GM12874 (cell line): ENCODE data around the gene CABLES1.

Experiments used
- TF ChIP-seq, protein P1 (sequence below): IDR thresholded peaks from 2 replicates; pipeline ENCODE4 v1.5.1; 2011; ENCODE audit warnings: low read depth, mild to moderate bottlenecking, control low read depth, low read length, moderate library complexity; ENCODE audit not compliant: insufficient read depth

The CABLES1 gene

DNA sequence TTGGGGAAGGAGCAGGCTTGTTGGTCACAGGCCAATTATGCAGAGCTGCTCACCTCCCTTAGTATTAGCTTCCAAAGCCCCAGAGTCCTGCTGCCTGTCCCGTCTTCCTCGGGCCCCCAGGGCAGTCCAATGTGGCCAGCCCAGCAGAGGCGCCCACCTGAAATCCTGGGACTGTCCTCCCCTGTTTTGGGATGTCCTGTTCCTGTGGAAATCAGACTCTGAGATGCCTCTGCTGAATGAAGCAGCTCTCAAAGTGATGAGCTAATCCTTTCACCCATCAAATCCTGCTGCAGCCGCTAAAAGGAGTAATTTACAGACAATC lies 105.3 kb downstream of the CABLES1 start:
- TF ChIP-seq, protein P1, sequence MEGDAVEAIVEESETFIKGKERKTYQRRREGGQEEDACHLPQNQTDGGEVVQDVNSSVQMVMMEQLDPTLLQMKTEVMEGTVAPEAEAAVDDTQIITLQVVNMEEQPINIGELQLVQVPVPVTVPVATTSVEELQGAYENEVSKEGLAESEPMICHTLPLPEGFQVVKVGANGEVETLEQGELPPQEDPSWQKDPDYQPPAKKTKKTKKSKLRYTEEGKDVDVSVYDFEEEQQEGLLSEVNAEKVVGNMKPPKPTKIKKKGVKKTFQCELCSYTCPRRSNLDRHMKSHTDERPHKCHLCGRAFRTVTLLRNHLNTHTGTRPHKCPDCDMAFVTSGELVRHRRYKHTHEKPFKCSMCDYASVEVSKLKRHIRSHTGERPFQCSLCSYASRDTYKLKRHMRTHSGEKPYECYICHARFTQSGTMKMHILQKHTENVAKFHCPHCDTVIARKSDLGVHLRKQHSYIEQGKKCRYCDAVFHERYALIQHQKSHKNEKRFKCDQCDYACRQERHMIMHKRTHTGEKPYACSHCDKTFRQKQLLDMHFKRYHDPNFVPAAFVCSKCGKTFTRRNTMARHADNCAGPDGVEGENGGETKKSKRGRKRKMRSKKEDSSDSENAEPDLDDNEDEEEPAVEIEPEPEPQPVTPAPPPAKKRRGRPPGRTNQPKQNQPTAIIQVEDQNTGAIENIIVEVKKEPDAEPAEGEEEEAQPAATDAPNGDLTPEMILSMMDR: no peak

DNA sequence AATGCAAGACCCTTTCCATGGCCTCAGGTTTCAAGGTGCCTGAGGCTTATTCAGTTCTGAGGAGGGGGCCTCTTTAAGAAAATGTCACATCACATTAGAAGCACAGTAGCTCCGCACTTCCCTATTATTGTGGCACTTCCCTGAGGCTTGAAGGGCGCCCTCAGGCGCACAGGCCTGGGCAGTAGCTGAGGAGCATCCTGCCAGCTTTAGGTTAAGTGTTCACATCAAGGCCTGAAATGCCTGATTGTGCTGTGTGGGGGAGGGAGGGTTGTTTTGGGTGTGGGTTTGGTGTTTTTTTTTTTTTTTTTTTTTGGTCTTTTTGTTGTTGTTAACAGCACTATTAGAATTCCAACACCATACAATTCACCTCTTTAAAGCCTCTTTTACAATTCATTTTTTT lies 107.9 kb downstream of the CABLES1 start:
- TF ChIP-seq, protein P1: peak; percentile 48

DNA sequence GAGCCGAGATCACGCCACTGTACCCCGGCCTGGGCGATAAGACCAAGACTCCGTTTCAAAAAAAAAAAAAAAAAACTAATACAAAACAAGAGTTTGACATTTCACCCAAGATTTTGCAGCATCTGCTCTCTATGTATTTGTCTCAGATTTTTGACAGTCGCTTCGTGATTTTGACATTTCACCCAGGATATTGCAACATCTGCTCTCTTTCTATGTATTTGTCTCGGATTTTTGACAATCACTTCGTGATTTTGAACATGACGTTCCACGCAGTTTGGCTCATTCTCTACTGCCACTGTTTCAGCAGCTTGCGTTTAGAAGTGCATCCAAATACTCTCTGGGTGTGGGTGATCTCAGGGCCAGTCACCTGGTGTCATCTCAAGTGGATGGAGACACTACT lies 108.5 kb downstream of the CABLES1 start:
- TF ChIP-seq, protein P1: no peak

DNA sequence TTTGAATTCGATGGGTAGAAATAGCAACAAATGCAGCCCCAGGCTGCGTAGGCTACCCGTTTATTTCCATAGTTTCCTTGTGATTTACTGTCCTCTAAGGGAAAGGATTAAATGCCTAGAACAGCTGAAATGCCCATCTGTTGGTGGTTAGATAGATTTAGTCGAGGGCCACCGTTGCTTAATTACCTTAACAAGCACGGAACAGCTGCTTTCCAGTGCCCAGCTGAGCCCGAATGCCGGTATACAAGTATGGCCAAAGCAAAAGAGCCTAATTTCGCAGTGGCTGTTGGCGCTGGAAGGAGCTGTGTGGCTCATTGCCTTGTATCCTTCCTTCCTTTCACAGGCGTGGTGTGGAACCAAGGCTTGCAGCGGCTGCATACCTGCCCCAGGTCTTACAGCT lies 109.1 kb downstream of the CABLES1 start:
- TF ChIP-seq, protein P1: no peak

DNA sequence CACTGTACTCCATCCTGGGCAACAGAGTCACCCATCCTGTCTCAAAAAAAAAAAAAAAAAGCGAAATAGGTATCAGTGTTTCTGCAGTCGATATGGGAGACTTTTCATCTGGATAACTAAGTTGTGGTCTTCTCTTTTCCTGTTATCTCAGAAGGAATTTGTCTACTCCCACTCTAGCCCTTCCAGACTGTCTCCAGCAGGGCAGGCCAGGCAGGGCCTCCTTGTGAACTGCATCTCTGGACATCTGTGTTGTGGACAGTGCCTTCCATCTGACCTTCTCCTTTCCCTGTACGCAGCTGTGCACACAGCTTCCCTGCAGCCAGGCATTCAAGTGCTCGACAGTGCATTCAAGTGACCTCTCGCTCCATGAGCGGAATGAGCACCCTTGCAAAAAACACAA lies 110.2 kb downstream of the CABLES1 start:
- TF ChIP-seq, protein P1: no peak

DNA sequence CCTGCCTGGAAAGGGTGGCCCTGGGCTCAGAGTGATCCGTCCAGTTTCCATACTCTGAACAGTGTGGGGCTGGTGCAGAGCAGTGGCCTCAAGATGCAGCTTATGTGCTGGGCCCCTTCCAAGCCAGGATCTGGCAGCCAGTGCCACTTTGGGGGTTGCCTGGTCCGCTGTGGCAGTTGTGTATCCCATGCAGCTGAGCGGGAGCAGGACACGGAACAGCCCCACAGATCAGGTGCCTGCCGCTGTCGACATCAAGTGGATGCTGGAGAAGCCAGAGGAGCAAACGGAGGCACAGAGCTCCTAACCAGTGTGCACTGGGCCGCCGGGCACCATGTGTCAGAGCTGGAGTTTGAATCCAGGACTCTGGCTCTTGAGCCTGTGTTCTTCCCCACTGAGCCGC lies 112.0 kb downstream of the CABLES1 start:
- TF ChIP-seq, protein P1: no peak

DNA sequence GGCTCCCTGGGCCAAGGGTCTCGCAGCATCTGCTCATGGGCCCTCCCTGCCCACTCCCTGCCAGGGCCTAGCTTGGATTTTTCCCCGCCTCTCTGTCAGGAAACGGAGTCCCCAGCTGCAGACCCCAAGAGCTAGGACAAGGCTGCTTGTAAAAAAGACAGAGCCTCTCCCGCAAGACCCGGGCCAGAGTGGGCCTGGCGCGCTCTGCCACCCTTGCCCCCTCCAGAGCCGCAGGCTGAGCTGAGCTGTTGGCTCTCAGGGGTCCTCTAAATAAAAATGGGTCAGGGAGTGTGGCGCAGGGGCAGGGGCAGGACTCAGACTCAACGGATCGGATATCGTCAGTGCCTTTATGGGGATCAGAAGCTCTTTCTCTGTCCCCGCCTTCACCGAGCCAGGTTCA lies 112.6 kb downstream of the CABLES1 start:
- TF ChIP-seq, protein P1: no peak

DNA sequence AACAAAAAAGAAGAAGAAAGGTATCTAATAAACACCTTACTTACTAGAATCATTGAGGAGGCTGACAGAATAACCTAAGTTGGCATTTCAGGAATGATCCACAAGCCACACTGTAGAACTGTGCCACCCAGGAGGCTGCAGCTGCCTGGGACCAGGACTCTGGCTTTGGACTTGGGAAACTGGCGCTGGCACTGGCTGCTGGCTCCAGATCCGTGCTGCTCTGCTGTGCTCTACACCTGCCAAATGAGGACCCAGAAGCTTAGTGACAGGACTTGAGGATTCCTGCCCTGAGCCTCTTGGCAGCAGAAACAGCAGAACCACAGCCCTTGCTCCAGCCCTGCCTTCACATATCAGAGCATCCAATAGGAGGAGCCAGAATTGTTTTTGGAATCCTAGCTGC lies 113.5 kb downstream of the CABLES1 start:
- TF ChIP-seq, protein P1: no peak
